A172 (cell line): ENCODE results near the gene PALLD. TPM values are rescaled to one million over a fixed set of nuclear protein-coding genes. Genes with fewer than 3 reads are reported as not detected.

ENCODE experiments used
- DNase-seq: peaks from one replicate; pipeline ENCODE4 v3.0.0-alpha.2; 2015; ENCODE audit warnings: low spot score
- total RNA-seq: library from RNA; depleted of rRNA; stranded (reverse); fragments of >200 nt; shearing (Covaris generic); gene quantifications from 2 replicates; pipeline ENCODE4 v1.2.3, GENCODE V29; 2014

The PALLD gene
- total RNA-seq, 1 experiment from 2014 or later: 17.9 TPM

DNA sequence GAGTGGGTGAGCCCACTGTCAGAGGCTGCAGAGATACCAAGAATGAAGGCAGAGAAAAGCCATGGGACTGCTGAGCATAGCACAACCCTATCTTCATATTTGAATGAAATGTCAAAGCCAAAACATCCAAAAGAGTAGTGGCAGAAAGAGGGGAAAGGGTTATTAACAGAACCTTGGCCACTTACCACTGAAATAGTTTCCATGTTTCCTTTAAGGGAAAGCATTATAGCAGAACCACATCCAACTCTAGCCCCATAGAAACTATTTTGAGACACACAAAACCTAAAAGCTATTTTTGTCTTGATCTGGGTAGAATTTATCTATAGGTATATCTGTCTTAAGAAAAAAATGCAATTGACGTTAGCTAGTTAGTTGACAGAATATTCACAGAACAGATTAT is 373.2 kb downstream of the PALLD start:
- DNase-seq: no peak

GRCh38 chr4:168871632-168872031 is 374.8 kb downstream of the PALLD start:
- no peak for DNase-seq

GRCh38 chr4:168874083-168874482 is 377.2 kb downstream of the PALLD start:
- no peak for DNase-seq

DNA sequence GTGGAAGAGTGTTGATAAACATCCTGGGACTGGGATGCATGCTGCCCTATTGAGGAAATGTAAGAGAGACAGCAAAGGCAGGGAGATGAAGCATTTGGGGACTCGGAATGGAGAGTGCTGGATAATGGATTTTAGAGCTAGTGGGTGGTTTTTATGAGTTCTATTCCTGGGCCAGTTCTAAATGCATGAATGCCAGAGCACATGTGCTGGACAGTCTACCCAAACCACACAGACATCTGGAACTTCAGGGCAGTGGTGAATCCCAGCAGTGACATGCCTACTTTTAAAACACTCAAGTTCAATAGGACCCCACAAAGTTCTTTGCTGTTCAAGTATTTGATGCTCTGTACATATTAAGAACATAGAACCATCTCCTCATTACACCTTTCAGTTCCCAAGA is 379.3 kb downstream of the PALLD start:
- DNase-seq: no peak

- DNase-seq: no peak
Observed at GRCh38 chr4:168877511-168878491, 380.9 kb downstream of the PALLD start.

GRCh38 chr4:168878623-168879022 is 381.8 kb downstream of the PALLD start:
- no peak for DNase-seq

DNA sequence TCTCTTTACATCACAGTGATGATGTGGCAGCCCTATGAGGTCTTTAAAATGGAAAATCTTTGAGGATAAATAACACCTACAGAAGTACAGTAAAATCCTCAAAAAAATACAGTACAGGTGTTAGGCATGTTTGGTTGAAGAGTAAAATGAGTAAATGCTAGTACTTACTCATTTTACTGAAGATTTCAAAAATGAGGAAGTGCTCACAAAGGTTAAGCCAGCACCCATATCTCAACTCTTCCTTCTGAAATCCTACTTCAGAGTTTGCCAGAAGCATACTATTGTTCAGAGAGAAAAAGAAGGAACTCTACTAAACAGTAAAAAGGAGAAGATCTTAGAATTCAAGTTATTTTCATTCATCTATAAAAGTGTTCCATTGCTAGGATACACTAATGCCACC is 382.3 kb downstream of the PALLD start:
- DNase-seq: no peak

DNA sequence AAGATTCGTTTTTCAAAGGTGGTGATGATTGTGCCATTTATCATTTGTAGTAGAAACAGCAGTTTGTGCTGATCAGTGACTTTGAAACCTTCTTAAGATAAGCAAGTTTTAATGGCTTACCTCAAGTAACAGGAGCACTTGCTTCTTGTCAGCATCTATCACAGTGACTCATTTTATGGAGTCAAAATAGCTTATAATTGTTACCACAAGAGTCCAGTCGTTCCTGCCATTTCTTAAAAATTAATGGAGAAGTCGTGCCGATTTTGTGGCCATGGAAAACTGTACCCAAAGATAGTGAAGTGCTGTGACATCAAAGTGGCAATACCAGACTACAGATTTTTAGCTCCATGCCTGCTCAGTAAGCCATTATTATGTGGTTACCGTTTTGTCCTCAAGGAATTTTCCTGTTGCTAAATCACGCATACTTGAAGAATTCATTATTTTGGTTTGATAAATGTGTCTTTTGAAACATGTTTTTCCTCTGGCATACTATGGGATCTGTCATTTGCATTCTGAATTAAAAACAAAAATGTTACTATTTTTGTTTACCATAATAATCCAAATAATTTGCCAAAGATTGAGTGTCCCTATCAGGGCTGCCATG is 383.3 kb downstream of the PALLD start:
- peak; percentile 57 for DNase-seq

DNA sequence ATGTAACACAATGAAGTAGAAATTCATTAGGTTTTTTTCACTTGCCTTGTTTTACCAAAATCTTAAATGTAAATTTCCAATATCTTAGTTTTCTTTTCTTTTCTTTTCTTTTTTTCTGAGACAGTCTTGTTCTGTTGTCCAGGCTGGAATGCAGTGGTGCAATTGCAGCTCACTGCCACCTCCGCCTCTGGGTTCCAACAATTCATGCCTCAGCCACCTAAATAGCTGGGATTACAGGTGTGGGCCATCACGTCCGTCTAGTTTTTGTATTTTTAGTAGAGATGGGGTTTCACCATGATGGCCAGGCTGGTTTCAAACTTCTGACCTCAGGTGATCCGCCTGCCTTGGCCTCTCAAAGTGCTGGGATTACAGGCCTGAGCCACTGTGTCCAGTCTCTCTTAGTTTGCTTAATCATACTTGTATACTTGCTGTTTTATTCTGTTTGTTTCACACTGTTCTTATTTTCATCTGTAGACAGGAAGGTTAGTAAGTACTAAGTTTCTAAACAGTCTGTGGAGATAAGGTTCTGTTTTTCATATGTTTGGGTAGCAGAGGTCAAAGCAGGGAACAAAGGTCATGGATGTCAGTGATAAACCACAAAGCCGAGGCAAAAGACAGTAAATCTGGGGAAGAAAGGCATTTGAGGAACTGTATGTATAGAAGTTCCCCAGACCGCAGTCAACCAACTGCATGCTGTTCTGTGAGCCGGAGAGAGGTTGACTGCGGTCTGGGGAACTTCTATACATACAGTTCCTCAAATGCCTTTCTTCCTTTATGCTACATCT is 384.2 kb downstream of the PALLD start:
- DNase-seq: no peak

- no peak for DNase-seq
Observed at GRCh38 chr4:168881781-168882420, 385.0 kb downstream of the PALLD start.

GRCh38 chr4:168882650-168883233 is 385.9 kb downstream of the PALLD start:
- peak; percentile 27 for DNase-seq

GRCh38 chr4:168883513-168883912 is 386.7 kb downstream of the PALLD start:
- no peak for DNase-seq

GRCh38 chr4:168884251-168885124 is 387.6 kb downstream of the PALLD start:
- DNase-seq: no peak

- DNase-seq: no peak
Observed at GRCh38 chr4:168885400-168885799, 388.5 kb downstream of the PALLD start.

DNA sequence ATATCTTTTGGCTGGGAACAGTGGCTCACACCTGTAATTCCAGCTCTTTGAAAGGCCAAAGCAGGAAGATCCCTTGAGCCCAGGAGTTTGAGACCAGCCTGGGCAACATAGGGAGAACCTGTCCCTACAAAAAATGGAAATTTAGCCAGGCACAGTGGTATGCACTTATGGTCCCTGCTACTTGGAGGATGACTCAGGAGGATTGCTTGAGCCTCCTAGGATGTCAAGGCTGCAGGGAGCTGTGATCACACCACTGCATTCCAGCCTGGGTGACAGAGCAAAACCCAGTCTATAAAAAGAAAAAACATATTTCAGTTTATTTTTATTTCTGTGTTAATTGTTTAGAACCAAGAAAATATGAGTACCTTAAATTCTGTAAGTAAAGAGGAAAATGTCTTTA is 389.5 kb downstream of the PALLD start:
- DNase-seq: no peak

DNA sequence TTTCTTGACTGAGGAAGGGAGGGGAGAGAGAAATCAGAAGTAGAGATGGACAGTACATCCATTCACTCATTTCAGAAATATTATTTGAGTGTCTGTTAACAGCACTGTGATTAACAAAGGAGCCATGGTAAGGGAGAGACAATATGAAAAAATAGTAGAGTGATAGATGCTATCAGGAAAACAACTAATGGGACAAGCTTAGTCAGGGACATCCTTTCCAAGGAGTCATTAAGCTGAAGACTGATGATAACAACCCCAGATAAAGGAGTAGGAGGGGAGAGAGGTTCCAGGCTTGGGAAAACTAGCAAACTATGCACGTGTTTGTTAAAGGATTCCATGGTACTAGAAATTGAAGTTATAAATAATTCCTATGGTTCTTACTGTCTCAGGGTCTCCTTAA is 391.0 kb downstream of the PALLD start:
- DNase-seq: no peak

GRCh38 chr4:168888715-168889215 is 391.9 kb downstream of the PALLD start:
- no peak for DNase-seq

DNA sequence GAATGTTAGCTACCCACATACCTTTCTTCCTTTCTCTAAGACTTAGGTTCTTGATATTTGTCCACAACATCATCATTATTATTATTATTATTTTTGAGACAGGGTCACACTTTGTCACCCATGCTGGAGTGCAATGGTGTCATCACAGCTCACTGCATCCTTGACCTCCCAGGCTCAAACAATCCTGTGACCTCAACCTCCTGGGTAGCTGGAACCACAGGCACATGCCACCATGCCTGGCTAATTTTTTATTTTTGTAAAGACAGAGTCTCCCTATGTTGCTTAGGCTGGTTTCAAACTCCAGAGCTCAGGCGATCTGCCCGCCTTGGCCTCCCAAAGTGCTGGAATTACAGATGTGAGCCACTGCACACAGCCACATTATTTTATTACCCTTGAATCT is 394.2 kb downstream of the PALLD start:
- DNase-seq: no peak

- DNase-seq: no peak
Observed at GRCh38 chr4:168891688-168892087, 394.8 kb downstream of the PALLD start.

GRCh38 chr4:168892475-168892874 is 395.6 kb downstream of the PALLD start:
- no peak for DNase-seq
